ENCODE measurements around the gene CHRND. TPM values are rescaled to one million over a fixed set of nuclear protein-coding genes. Genes with fewer than 3 reads are reported as not detected.
"Not testable (repeated sequence)": the region's sequence is repeated elsewhere in the genome, so short reads cannot be mapped to it uniquely, and the experiment has no call there.

Gene CHRND
- total RNA-seq, 4 donors from 2014 or later = not detected

DNA sequence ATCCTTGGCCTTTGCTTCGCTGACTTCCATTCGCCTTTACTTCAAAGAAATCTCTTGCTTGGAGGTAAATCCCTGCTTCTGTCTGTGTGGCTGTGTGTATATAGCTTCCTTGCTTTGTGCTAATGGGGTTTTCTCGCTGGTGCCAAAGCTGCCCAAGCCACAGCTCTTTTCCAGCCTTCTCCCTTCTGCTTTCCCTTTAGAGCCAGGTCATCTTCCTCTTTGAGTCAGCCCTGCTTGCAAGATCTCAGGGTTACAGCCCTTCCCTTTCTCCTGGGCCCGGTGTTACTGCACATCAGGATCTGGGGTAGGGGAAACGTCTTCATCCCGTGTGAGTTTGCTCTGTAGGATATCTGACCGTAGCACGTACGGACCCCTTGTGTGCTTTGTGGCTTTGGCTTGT lies 43.6 kb downstream of the CHRND start:
- peaks cover 22 to 100% (median 41%) of the 10 kb centered on the region in 3 donors for H3K36me3 ChIP-seq
- 93 to 94% methylated on average over 9 of the region's 9 CpGs for WGBS, 2 donors
- H3K4me3 ChIP-seq = no peak overlapping the region
- no peaks in the 10 kb centered on the region for H3K9me3 ChIP-seq
- peaks cover 0 to 18% (median 3%) of the 10 kb centered on the region in 3 donors for H3K4me1 ChIP-seq
- no peak for TF ChIP-seq POLR2A (IDR thresholded peaks at IDR 0.05)
- TF ChIP-seq, protein P1, sequence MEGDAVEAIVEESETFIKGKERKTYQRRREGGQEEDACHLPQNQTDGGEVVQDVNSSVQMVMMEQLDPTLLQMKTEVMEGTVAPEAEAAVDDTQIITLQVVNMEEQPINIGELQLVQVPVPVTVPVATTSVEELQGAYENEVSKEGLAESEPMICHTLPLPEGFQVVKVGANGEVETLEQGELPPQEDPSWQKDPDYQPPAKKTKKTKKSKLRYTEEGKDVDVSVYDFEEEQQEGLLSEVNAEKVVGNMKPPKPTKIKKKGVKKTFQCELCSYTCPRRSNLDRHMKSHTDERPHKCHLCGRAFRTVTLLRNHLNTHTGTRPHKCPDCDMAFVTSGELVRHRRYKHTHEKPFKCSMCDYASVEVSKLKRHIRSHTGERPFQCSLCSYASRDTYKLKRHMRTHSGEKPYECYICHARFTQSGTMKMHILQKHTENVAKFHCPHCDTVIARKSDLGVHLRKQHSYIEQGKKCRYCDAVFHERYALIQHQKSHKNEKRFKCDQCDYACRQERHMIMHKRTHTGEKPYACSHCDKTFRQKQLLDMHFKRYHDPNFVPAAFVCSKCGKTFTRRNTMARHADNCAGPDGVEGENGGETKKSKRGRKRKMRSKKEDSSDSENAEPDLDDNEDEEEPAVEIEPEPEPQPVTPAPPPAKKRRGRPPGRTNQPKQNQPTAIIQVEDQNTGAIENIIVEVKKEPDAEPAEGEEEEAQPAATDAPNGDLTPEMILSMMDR (IDR thresholded peaks at IDR 0.05) = no peak
- H3K27ac ChIP-seq = no peak overlapping the region
- intact Hi-C loops (cut with DNase I) = no loop called here
- DNase-seq = no peak
- no peaks in the 10 kb centered on the region for H3K27me3 ChIP-seq

- H3K9me3 ChIP-seq; H3K27me3 ChIP-seq; H3K27ac ChIP-seq; DNase-seq; intact Hi-C loops (cut with DNase I); H3K4me3 ChIP-seq: not testable (repeated sequence)
- Histone ChIP-seq H3K4me1 (peaks cover 0 to 18% (median 3%) of the 10 kb centered on the region in 3 donors), H3K36me3 (peaks cover 18 to 100% (median 38%) of the 10 kb centered on the region in 3 donors)
- 97 to 98% methylated on average over 5 of the region's 6 CpGs for WGBS, 2 donors
Observed at GRCh38 chr2:232570481-232570880, 44.5 kb downstream of the CHRND start.

DNA sequence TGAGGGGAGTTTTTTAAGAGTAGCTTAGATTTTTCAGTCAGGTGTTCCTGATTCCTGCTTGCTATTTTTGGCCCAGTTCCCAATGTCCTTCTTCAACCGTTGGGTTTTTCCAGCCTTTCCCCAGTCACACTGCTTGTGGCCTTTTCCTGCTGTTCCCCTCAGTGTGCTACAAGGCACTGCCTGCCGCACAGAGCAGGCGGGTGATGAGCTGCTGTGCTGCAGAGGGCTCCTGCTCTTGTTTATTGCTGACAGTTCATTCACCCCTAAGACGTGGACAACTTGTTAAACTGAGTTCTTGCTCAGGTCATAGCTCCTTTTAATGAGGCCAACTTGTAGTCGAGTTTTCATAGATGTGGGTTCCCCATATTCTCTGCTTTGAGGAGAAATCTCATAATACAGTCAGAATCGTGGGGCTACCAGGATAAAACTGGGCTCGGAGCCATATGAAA lies 45.1 kb downstream of the CHRND start:
- H3K27ac ChIP-seq = no peak overlapping the region
- 80 to 81% methylated on average over 7 of the region's 7 CpGs for WGBS, 2 donors
- no peaks in the 10 kb centered on the region for H3K27me3 ChIP-seq
- peaks cover 0 to 18% (median 3%) of the 10 kb centered on the region in 3 donors for H3K4me1 ChIP-seq
- H3K36me3 ChIP-seq = peaks cover 18 to 100% (median 33%) of the 10 kb centered on the region in 3 donors
- DNase-seq = no peak
- intact Hi-C loops (cut with DNase I) = no loop called here
- no peak overlapping the region for H3K4me3 ChIP-seq
- no peak for TF ChIP-seq POLR2A (IDR thresholded peaks at IDR 0.05)
- TF ChIP-seq, protein P1 (IDR thresholded peaks at IDR 0.05) = no peak
- H3K9me3 ChIP-seq = no peaks in the 10 kb centered on the region

GRCh38 chr2:232573042-232573441 lies 47.1 kb downstream of the CHRND start:
- no peak overlapping the region for H3K4me3 ChIP-seq
- peaks cover 11 to 99% (median 23%) of the 10 kb centered on the region in 3 donors for H3K36me3 ChIP-seq
- H3K27ac ChIP-seq = no peak overlapping the region
- H3K27me3 ChIP-seq = no peaks in the 10 kb centered on the region
- intact Hi-C loops (cut with DNase I) = no loop called here
- H3K9me3 ChIP-seq = no peaks in the 10 kb centered on the region
- H3K4me1 ChIP-seq = peaks cover 0 to 6% (median 3%) of the 10 kb centered on the region in 3 donors
- TF ChIP-seq, protein P1 (IDR thresholded peaks at IDR 0.05) = no peak
- TF ChIP-seq POLR2A (IDR thresholded peaks at IDR 0.05) = no peak
- no peak for DNase-seq

DNA sequence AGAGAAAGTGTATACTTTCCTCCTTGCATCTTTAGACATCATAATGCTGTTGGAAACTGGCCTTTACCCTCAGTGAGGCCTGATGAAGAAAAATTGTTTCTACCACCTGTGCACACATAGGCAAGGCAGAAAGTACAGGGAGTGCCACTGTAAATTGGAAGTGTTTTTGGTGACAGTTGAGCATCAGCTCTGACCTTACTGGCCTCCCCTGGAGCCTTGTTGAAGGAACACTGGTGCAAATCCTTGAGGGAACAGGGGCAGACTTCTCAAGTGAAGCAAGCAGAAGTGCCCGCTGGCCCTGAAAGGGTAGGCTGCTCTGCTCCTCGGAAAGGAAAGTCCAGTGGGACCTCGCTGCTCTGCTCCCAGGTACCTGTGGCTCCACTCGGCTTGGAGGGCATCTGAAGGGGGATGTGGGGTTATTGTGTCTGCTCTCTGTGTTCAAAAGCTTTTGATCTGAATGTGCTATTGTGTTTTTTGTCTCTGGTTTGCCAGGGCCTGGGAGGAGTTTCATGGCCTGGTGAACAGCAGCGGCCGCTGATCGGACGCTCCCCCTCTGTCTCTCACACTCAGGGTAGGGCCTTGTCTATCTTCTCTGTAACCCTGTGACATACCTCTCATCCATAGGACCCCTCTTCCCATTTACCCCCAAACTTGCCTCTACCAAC lies 47.9 kb downstream of the CHRND start:
- TF ChIP-seq, protein P1 (IDR thresholded peaks at IDR 0.05) = no peak
- TF ChIP-seq POLR2A (IDR thresholded peaks at IDR 0.05) = no peak
- Histone ChIP-seq H3K9me3 (no peaks in the 10 kb centered on the region), H3K4me3 (no peak overlapping the region), H3K36me3 (peaks cover 4 to 99% (median 15%) of the 10 kb centered on the region in 3 donors), H3K4me1 (no peaks in the 10 kb centered on the region), H3K27me3 (no peaks in the 10 kb centered on the region), H3K27ac (no peak overlapping the region)
- no peak for DNase-seq
- intact Hi-C loops (cut with DNase I) = no loop called here
- WGBS, 2 donors = 86 to 93% methylated on average over 8 of the region's 8 CpGs
